NCI-H2196 treated with DMSO at 0.1 percent for 48 hours (cell line): Measurements from ENCODE around the gene SDK1.

ENCODE experiments used
- DNase-seq: peaks from one replicate; lab custom pipeline; 2025; ENCODE audit not compliant: unreplicated experiment; lab: John Stamatoyannopoulos, UW

Gene SDK1

GRCh38 chr7:3404501-3404900 lies 103.4 kb downstream of the SDK1 start:
- DNase-seq, result no peak

- DNase-seq, result no peak
Measured at GRCh38 chr7:3408814-3409595, 108.0 kb downstream of the SDK1 start.

- no peak for DNase-seq
Measured at GRCh38 chr7:3412871-3413270, 111.8 kb downstream of the SDK1 start.

- no peak for DNase-seq
Measured at GRCh38 chr7:3415861-3416312, 114.8 kb downstream of the SDK1 start.

- no peak for DNase-seq
Measured at GRCh38 chr7:3416453-3416852, 115.4 kb downstream of the SDK1 start.

GRCh38 chr7:3425087-3425486 lies 124.0 kb downstream of the SDK1 start:
- DNase-seq, result no peak

- no peak for DNase-seq
Measured at GRCh38 chr7:3426064-3426463, 125.0 kb downstream of the SDK1 start.

- no peak for DNase-seq
Measured at GRCh38 chr7:3427957-3428356, 126.9 kb downstream of the SDK1 start.

- DNase-seq, result no peak
Measured at GRCh38 chr7:3429981-3430380, 128.9 kb downstream of the SDK1 start.

- no peak for DNase-seq
Measured at GRCh38 chr7:3430588-3430987, 129.5 kb downstream of the SDK1 start.

GRCh38 chr7:3431306-3431705 lies 130.3 kb downstream of the SDK1 start:
- DNase-seq, result no peak

- no peak for DNase-seq
Measured at GRCh38 chr7:3432911-3433310, 131.9 kb downstream of the SDK1 start.

- no peak for DNase-seq
Measured at GRCh38 chr7:3434611-3435010, 133.6 kb downstream of the SDK1 start.

- DNase-seq, result no peak
Measured at GRCh38 chr7:3436112-3436511, 135.1 kb downstream of the SDK1 start.

- no peak for DNase-seq
Measured at GRCh38 chr7:3436746-3437145, 135.7 kb downstream of the SDK1 start.

- DNase-seq, result no peak
Measured at GRCh38 chr7:3437467-3437866, 136.4 kb downstream of the SDK1 start.

- DNase-seq, result no peak
Measured at GRCh38 chr7:3438352-3438751, 137.3 kb downstream of the SDK1 start.

- DNase-seq, result no peak
Measured at GRCh38 chr7:3439333-3440030, 138.4 kb downstream of the SDK1 start.

GRCh38 chr7:3440509-3440908 lies 139.5 kb downstream of the SDK1 start:
- DNase-seq, result no peak

GRCh38 chr7:3443716-3444115 lies 142.7 kb downstream of the SDK1 start:
- DNase-seq, result no peak

- DNase-seq, result no peak
Measured at GRCh38 chr7:3446786-3447185, 145.7 kb downstream of the SDK1 start.

- DNase-seq, result no peak
Measured at GRCh38 chr7:3451701-3452100, 150.6 kb downstream of the SDK1 start.

GRCh38 chr7:3453398-3453797 lies 152.3 kb downstream of the SDK1 start:
- DNase-seq, result no peak
